GM21576 (cell line): ENCODE data around the gene B4GALT5.
"Not testable (repeated sequence)": the region's sequence is repeated elsewhere in the genome, so short reads cannot be mapped to it uniquely, and the experiment has no call there.

ENCODE experiments used
- ATAC-seq: cut with Tn5 transposase; IDR thresholded peaks from one replicate; pipeline ENCODE4 v1.9.1; 2021; ENCODE audit warnings: mild to moderate bottlenecking, moderate library complexity; ENCODE audit not compliant: unreplicated experiment

B4GALT5 gene

GRCh38 chr20:49737260-49737659 lies 23.6 kb upstream of the B4GALT5 start:
- ATAC-seq = no peak

- no peak for ATAC-seq
Observed at GRCh38 chr20:49729780-49730179, 16.1 kb upstream of the B4GALT5 start.

GRCh38 chr20:49727894-49728885 lies 14.5 kb upstream of the B4GALT5 start:
- ATAC-seq = no peak

DNA sequence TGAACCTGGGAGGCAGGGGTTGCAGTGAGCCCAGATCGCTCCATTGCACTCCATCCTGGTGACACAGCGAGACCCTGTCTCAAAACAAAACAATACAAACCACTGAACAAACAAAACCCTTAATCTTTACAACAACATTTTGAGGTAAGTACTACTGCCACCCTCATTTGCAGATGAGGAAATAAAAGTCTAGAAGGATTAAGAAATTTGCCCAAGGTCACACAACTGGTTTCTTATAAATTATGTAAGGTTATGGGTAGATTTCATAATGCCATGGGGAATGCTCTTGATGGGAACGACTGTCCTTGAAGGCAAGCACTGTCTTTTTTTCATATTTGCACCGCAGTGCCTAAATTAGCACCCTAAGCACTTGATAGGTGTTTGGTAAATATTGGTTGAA lies 13.8 kb upstream of the B4GALT5 start:
- ATAC-seq = no peak

DNA sequence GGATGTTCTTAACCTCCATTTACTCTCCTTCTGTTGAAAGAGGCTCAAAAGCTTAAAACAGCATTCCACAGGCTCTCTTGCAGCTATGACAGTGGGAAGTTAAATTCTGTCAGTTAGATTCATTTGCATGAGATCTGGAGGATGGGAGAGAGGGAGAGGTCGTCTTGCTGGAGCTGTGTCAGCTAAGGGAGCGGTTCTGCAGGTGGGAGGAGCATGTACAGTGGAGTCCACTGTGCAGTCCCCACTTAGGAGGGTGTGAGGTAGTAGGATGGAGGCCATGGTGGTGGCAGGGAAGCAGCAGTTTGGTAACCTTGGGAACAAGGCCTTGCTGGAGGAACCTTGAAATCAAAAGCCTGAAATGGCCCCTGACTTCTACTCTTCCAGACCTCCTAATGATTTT lies 12.0 kb upstream of the B4GALT5 start:
- ATAC-seq = no peak

GRCh38 chr20:49725224-49725606 lies 11.5 kb upstream of the B4GALT5 start:
- ATAC-seq = not testable (repeated sequence)

DNA sequence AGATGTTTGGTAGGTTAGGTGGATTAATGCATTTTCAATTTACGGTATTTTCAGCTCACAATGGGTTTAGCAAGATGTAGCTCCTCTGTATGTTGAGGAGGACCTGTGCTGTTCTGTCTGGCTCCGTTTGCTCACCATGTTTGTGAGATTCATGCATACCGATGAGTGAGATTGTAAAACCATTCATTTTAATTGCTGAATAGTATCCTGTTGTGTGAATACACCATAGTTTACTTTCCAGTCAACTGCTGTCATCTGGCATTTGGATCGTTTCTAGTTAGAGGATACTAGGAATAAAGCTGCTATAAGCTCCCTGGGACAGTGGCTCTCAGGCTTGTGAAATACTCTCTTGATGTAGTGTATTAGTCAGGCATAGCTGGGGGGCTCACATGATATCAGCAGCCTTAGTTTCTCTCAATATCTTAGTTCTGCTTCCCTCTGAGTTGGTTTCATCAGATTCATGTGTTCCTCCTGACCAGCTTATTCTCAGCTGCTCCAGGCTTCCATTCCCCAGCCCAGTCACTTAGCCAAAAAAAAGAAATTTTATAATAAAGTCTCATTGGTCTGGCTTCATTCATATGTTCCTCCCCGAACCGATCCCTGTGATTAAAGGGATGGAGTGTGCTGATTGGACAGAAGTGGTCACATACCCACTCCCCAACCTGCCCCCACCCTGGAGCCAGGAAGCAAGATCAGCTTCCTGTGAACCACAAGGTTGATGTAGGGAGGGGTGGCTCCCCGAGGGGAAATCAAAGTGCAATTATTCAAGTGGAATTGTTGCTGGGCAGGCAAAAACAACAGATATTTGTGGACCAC lies 10.9 kb upstream of the B4GALT5 start:
- no peak for ATAC-seq

- not testable (repeated sequence) for ATAC-seq
Observed at GRCh38 chr20:49723758-49724157, 10.1 kb upstream of the B4GALT5 start.

- not testable (repeated sequence) for ATAC-seq
Observed at GRCh38 chr20:49721326-49721725, 7.6 kb upstream of the B4GALT5 start.

DNA sequence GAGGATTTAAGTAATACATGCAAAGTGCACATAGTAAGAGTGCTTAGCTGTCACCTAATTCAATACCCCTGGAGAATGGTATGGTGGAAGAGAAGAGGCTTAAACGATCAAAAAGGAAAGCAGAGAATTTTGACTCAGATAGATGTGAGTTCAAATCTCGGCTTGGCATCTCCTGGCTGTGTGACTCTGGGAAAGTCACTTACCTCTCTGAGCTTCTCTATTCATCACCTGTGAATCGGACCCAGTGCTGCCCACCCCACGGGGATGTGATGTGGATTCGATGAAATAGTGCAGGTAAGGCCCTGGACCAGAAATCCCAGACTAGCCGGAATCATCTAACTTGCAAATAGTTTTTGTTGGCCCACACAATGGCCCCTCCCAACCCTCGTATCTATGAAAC lies 1.8 kb upstream of the B4GALT5 start:
- no peak for ATAC-seq

DNA sequence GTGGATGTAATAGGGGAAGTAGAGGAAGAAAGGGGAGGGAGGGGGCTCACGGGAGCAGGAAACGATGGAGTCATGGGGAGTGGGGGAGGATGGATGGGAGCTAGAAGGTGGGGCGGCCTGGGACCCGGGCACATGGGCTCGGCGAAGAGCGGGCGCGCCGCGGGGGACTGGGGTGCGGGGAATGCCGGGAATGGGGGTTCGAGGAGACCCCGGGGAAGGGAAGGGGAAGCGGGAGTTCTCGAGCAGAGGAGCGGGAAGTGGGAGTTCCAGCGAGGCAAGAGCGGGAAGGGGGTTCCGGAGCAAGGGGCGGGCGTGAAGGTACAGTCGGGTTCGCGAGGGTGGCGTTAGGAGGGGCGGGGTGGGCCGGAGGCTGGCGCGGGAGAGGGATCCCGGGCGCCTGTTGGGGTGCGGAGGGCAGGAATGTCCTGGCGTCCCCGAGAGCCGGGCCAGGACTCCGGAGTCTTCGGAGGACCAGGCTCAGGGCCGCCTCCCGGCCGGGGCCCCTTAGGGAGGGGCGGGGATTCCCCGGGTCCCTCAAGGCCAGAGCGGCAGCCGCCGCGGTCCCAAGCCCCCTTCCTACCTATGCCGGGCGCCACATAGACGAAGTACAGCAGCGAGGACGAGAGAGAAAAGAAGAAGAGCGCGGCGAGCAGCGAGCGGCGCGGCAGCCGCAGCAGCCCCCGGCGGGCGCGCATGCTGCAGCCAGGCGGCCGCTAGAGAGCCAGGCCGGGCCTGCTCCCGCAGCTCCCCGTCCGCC lies 504 bp downstream of the B4GALT5 start:
- ATAC-seq = peak; percentile 36

- no peak for ATAC-seq
Observed at GRCh38 chr20:49712646-49712995, 1.1 kb downstream of the B4GALT5 start.

GRCh38 chr20:49712118-49712517 lies 1.6 kb downstream of the B4GALT5 start:
- no peak for ATAC-seq

DNA sequence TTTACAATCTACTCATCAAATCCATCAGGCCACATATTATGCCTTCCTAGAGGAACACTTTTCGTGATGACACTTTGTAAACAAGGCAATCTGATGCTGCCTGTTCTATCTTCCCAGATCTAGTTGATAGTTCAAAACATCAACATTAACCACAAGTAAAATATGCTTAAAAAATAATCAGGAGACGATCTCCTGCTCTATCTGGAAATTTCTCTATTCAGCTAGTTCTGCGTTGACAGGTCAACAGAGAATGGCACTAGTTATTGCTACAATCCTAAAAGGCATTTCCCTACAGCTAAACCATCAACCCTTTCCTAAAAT lies 2.1 kb downstream of the B4GALT5 start:
- no peak for ATAC-seq

- no peak for ATAC-seq
Observed at GRCh38 chr20:49710971-49711666, 2.6 kb downstream of the B4GALT5 start.

DNA sequence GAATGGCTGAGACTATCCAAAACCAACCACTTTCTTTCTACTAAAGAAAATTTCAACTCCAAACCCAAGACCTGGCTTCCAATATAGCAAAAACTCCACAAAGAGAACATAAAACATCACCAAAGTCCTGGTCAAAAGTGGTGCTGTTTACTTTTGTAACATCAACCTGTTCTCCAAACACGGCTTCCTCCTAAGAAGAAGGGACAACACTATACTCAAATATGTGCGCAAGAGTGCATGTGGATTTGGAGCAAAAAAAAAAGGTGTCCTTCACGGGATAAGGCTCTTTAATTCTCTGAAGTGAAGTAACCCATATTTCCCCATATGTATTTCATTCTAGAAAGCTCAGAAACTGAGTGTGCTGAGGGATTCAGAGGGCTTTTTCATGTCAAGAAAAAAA lies 6.6 kb downstream of the B4GALT5 start:
- ATAC-seq = no peak

- ATAC-seq = no peak
Observed at GRCh38 chr20:49706630-49707091, 7.0 kb downstream of the B4GALT5 start.

DNA sequence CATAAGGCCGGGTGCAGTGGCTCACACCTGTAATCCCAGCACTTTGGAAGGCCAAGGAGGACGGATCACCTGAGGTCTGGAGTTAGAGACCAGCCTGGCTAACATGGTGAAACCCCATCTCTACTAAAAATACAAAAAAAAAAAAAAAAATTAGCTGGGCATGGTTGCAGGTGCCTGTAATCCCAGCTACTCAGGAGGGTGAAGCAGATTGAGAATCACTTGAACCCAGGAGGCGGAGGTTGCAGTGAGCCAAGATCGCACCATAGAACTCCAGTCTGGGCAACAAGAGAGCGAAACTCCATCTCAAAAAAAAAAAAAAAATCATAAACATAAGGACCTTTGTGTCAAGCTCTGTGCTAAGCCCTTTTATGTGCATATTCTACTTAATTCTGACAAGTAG lies 7.8 kb downstream of the B4GALT5 start:
- ATAC-seq = not testable (repeated sequence)

GRCh38 chr20:49705358-49705757 lies 8.3 kb downstream of the B4GALT5 start:
- no peak for ATAC-seq

DNA sequence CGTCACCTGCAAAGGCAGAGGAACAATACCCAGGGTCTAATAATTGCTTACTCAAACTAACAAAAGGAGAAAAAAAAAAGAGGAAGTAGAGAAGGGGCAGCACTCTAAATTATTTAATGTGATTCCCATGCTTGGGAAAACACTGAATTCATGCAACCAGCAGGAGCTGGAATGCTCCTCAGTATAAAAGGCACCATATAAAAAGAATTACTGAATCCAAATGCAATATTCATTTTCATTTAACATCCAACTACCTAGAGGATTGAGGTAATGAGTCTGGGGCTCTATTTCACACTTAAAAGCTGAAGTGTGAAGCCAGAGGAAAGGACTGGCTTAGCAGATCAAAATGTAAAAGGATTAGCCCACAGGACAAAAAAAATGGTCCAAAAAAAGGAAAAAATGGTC lies 8.7 kb downstream of the B4GALT5 start:
- ATAC-seq = no peak

GRCh38 chr20:49701916-49702315 lies 11.8 kb downstream of the B4GALT5 start:
- no peak for ATAC-seq
